NB4 (cell line): ENCODE measurements around the gene SMARCA2.

ENCODE experiments used
- CTCF ChIP-seq: IDR thresholded peaks from one replicate; pipeline ENCODE4 v1.5.1; 2012; ENCODE audit warnings: low read depth, low read length
- POLR2A ChIP-seq: IDR thresholded peaks from 2 replicates; pipeline ENCODE4 v1.6.1; 2011; ENCODE audit warnings: mild to moderate bottlenecking; ENCODE audit not compliant: insufficient read length; ENCODE audit errors: extremely low read depth

GRCh38 chr9:2019723-2020122 lies 4.6 kb downstream of the SMARCA2 start:
- TF ChIP-seq CTCF (no peak), POLR2A (no peak)
